ENCODE results near the gene MIPEP.

- TF ChIP-seq CTCF (tag by site-specific recombination; IDR thresholded peaks at IDR 0.05) = no peak
- TF ChIP-seq, protein P1, sequence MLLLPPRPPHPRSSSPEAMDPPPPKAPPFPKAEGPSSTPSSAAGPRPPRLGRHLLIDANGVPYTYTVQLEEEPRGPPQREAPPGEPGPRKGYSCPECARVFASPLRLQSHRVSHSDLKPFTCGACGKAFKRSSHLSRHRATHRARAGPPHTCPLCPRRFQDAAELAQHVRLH (tag by site-specific recombination; IDR thresholded peaks at IDR 0.05) = no peak
- TF ChIP-seq ZNF530 (tag by site-specific recombination; IDR thresholded peaks at IDR 0.05; ENCODE audit: low read depth) = no peak
- TF ChIP-seq PRDM1 (tag by site-specific recombination; IDR thresholded peaks at IDR 0.05) = no peak
- TF ChIP-seq GLIS2 (tag by site-specific recombination; IDR thresholded peaks at IDR 0.05) = no peak
- TF ChIP-seq ZNF2 (tag by site-specific recombination; IDR thresholded peaks at IDR 0.05) = no peak
- no peak for TF ChIP-seq ZNF148 (tag by site-specific recombination; IDR thresholded peaks at IDR 0.05; ENCODE audit: borderline replicate concordance)
Observed at GRCh38 chr13:23923031-23923430, 33.8 kb upstream of the MIPEP start.

Data from HEK293 (cell line).